ENCODE measurements around the gene CYP4A11. TPM values are rescaled to one million over a fixed set of nuclear protein-coding genes. Genes with fewer than 3 reads are reported as not detected.

CYP4A11 gene
- total RNA-seq = not detected in 2 replicates

GRCh38 chr1:46941135-46941694, at the start of gene CYP4A11:
CYP4A11 (minus strand) TSS chr1:46941476; CDS start chr1:46941433, 43 bp downstream.

Other genes with a start within 250 kb of the CYP4A11 start
- 27.0 and 35.2 TPM in 2 replicates for gene EFCAB14, start 222.4 kb downstream of the CYP4A11 start, total RNA-seq
- 0.28 TPM in 1 of 2 replicates, not detected in the other for gene CYP4B1, start 142.4 kb downstream of the CYP4A11 start, total RNA-seq
- gene CYP4X1, start 82.2 kb upstream of the CYP4A11 start, total RNA-seq = under 0.01 and 1.7 TPM in 2 replicates
- gene CYP4Z1, start 125.8 kb upstream of the CYP4A11 start, total RNA-seq = not detected in 2 replicates
- not detected in 2 replicates for gene CYP4A22, start 196.0 kb upstream of the CYP4A11 start, total RNA-seq
- 0.58 and 1.7 TPM in 2 replicates for gene PDZK1IP1, start 248.6 kb upstream of the CYP4A11 start, total RNA-seq

Measured in regular cardiac myocyte (primary cell).